Fibroblast of lung (primary cell): ENCODE results near the gene PIGH. TPM values are rescaled to one million over a fixed set of nuclear protein-coding genes. Genes with fewer than 3 reads are reported as not detected.

Experiments
- DNase-seq, 2 donors: peaks; one replicate each; pipeline versions ENCODE4 v3.0.0 to v3.0.0-alpha.2; 2010; ENCODE audit warnings: low read depth in 2 of 2
- H2AFZ ChIP-seq: 2 replicates; pipeline ENCODE4 v1.5.1; 2012; ENCODE audit warnings: low read length, control low read depth, inconsistent platforms
- H3K27ac ChIP-seq: 2 replicates; pipeline ENCODE4 v1.5.1; 2011; ENCODE audit warnings: low read length, control low read depth; ENCODE audit not compliant: insufficient read depth
- H3K27me3 ChIP-seq: 2 replicates; pipeline ENCODE4 v1.5.1; 2011; ENCODE audit warnings: mild to moderate bottlenecking, low read length; ENCODE audit not compliant: control insufficient read depth, insufficient read depth
- H3K36me3 ChIP-seq: 2 replicates; pipeline ENCODE4 v1.5.1; 2011; ENCODE audit warnings: low read length; ENCODE audit not compliant: control insufficient read depth, insufficient read depth
- H3K4me1 ChIP-seq: 2 replicates; pipeline ENCODE4 v1.5.1; 2011; ENCODE audit warnings: low read length; ENCODE audit not compliant: control insufficient read depth, insufficient read depth; ENCODE audit errors: extremely low read depth
- H3K4me2 ChIP-seq: 2 replicates; pipeline ENCODE4 v1.5.1; 2011; ENCODE audit warnings: low read length, control low read depth; ENCODE audit not compliant: insufficient read depth; ENCODE audit errors: extremely low read depth
- H3K4me3 ChIP-seq, 4 experiments: fragments of 200-600 bp in 1 of 4; sonication (generic) in 1 of 4; replicated peaks in 1 of 4; 2 replicates each; pipeline ENCODE4 v1.5.1; 2011 to 2016; ENCODE audit warnings: low read length in 4 of 4, low read depth in 3 of 4, mild to moderate bottlenecking in 3 of 4, control low read depth in 2 of 4, inconsistent platforms in 1 of 4, mixed read lengths in 1 of 4; ENCODE audit not compliant: insufficient read depth in 1 of 4; ENCODE audit errors: control extremely low read depth in 1 of 4
- H3K79me2 ChIP-seq: 2 replicates; pipeline ENCODE4 v1.5.1; 2012; ENCODE audit warnings: mild to moderate bottlenecking, low read length, inconsistent platforms; ENCODE audit not compliant: control insufficient read depth, insufficient read depth
- H3K9ac ChIP-seq: 2 replicates; pipeline ENCODE4 v1.5.1; 2011; ENCODE audit warnings: mild to moderate bottlenecking, low read length, control low read depth; ENCODE audit not compliant: insufficient read depth
- H3K9me3 ChIP-seq: 2 replicates; pipeline ENCODE4 v1.5.1; 2012; ENCODE audit warnings: low read depth, low read length; ENCODE audit not compliant: control insufficient read depth, insufficient read depth
- H4K20me1 ChIP-seq: 2 replicates; pipeline ENCODE4 v1.5.1; 2011; ENCODE audit warnings: low read length; ENCODE audit not compliant: control insufficient read depth, insufficient read depth; ENCODE audit errors: extremely low read depth
- CTCF ChIP-seq, 2 donors: IDR thresholded peaks in 1 of 2; conservative IDR thresholded peaks in 1 of 2; 1 replicate in 1 of 2; 2 replicates in 1 of 2; pipeline ENCODE4 v1.5.1; 2011 to 2012; ENCODE audit warnings: low read length in 2 of 2, control low read depth in 1 of 2, inconsistent platforms in 1 of 2, low read depth in 1 of 2, mild to moderate bottlenecking in 1 of 2
- EZH2 ChIP-seq: IDR thresholded peaks from 2 replicates; pipeline ENCODE4 v1.5.1; 2012; ENCODE audit warnings: low read length, control low read depth, mild to moderate bottlenecking; ENCODE audit errors: missing control alignments
- polyA plus RNA-seq, 2 donors: library from polyadenylated mRNA; depleted of rRNA in 1 of 2; stranded (reverse) in 1 of 2; unstranded in 1 of 2; fragments of >200 nt; gene quantifications; 2 replicates each; pipeline ENCODE4 v1.2.1, GENCODE V29; 2011 to 2012; ENCODE audit warnings: missing spikeins in 1 of 2
- total RNA-seq: library from RNA; depleted of rRNA; stranded (reverse); fragments of >200 nt; gene quantifications from 2 replicates; pipeline ENCODE4 v1.2.1, GENCODE V29; 2014

PIGH gene
- total and polyA plus RNA-seq, 2 donors (not counting 1 experiment from before 2014, with no cell fraction given), result 12.7 to 15.6 TPM

GRCh38 chr14:67574806-67575205 is 25.3 kb downstream of the PIGH start:
- H3K36me3 ChIP-seq, result no peaks in the 10 kb centered on the region
- no peaks in the 10 kb centered on the region for H3K27me3 ChIP-seq
- DNase-seq, result no peak
- no peaks in the 10 kb centered on the region for H3K79me2 ChIP-seq
- no peak overlapping the region for H2AFZ ChIP-seq
- no peak overlapping the region for H3K27ac ChIP-seq
- no peak overlapping the region for H3K4me3 ChIP-seq
- no peaks in the 10 kb centered on the region for H3K9me3 ChIP-seq
- H3K9ac ChIP-seq, result no peak overlapping the region
- no peak overlapping the region for H3K4me2 ChIP-seq
- TF ChIP-seq CTCF (conservative IDR thresholded peaks at IDR 0.05 in 1 of 2, IDR thresholded peaks at IDR 0.05 in 1 of 2; ENCODE audit: low read depth in 1 of 2, low read length in 2 of 2), result no peak
- TF ChIP-seq EZH2, result no peak
- H4K20me1 ChIP-seq, result no peaks in the 10 kb centered on the region
- H3K4me1 ChIP-seq, result no peaks in the 10 kb centered on the region

- H3K4me2 ChIP-seq, result no peak overlapping the region
- no peak for DNase-seq
- no peak for TF ChIP-seq EZH2
- no peak for TF ChIP-seq CTCF (conservative IDR thresholded peaks at IDR 0.05 in 1 of 2, IDR thresholded peaks at IDR 0.05 in 1 of 2; ENCODE audit: low read depth in 1 of 2, low read length in 2 of 2)
- no peaks in the 10 kb centered on the region for H3K9me3 ChIP-seq
- H3K9ac ChIP-seq, result no peak overlapping the region
- H2AFZ ChIP-seq, result no peak overlapping the region
- H3K27ac ChIP-seq, result no peak overlapping the region
- no peak overlapping the region for H3K4me3 ChIP-seq
- no peaks in the 10 kb centered on the region for H3K36me3 ChIP-seq
- H3K4me1 ChIP-seq, result no peaks in the 10 kb centered on the region
- no peaks in the 10 kb centered on the region for H3K27me3 ChIP-seq
- no peaks in the 10 kb centered on the region for H4K20me1 ChIP-seq
- H3K79me2 ChIP-seq, result no peaks in the 10 kb centered on the region
Measured at GRCh38 chr14:67574156-67574555, 25.9 kb downstream of the PIGH start.

- Histone ChIP-seq H3K4me3 (no peak overlapping the region), H3K79me2 (no peaks in the 10 kb centered on the region), H3K27me3 (no peaks in the 10 kb centered on the region), H3K4me1 (no peaks in the 10 kb centered on the region), H3K4me2 (no peak overlapping the region), H3K9me3 (no peaks in the 10 kb centered on the region), H4K20me1 (no peaks in the 10 kb centered on the region), H3K9ac (no peak overlapping the region), H2AFZ (no peak overlapping the region), H3K36me3 (no peaks in the 10 kb centered on the region), H3K27ac (no peak overlapping the region)
- DNase-seq, result no peak
- TF ChIP-seq EZH2, result no peak
- no peak for TF ChIP-seq CTCF (conservative IDR thresholded peaks at IDR 0.05 in 1 of 2, IDR thresholded peaks at IDR 0.05 in 1 of 2; ENCODE audit: low read depth in 1 of 2, low read length in 2 of 2)
Measured at GRCh38 chr14:67573228-67574010, 26.6 kb downstream of the PIGH start.
